HepG2 (cell line): ENCODE data around the gene IRAK4. TPM values are rescaled to one million over a fixed set of nuclear protein-coding genes. Genes with fewer than 3 reads are reported as not detected.

ENCODE experiments used
- ARID5B ChIP-seq: IDR thresholded peaks from 2 replicates; pipeline ENCODE4 v1.4.0; 2020; ENCODE audit warnings: mild to moderate bottlenecking, missing genetic modification reagents
- EED ChIP-seq: sonication (generic); formaldehyde crosslinking; IDR thresholded peaks from 2 replicates; pipeline ENCODE4 v1.5.0; 2020; ENCODE audit warnings: mild to moderate bottlenecking, missing genetic modification reagents
- EP300 ChIP-seq, 3 experiments: sonication (generic) in 1 of 3; formaldehyde crosslinking in 1 of 3; IDR thresholded peaks; 2 replicates each; pipeline versions ENCODE4 v1.5.1 to v1.6.1; 2011 to 2020; ENCODE audit warnings: low read depth in 2 of 3, low read length in 2 of 3, borderline replicate concordance in 1 of 3, improper control_type of control experiment in 1 of 3, mild to moderate bottlenecking in 1 of 3, missing genetic modification reagents in 1 of 3, moderate library complexity in 1 of 3
- GMEB1 ChIP-seq: sonication (generic); formaldehyde crosslinking; IDR thresholded peaks from 2 replicates; pipeline ENCODE4 v1.5.1; 2020; ENCODE audit warnings: missing genetic modification reagents, mild to moderate bottlenecking, borderline replicate concordance
- HOXA5 ChIP-seq: sonication (generic); formaldehyde crosslinking; IDR thresholded peaks from 2 replicates; pipeline ENCODE4 v1.4.0; 2020; ENCODE audit warnings: missing genetic modification reagents
- SNAI1 ChIP-seq: sonication (generic); formaldehyde crosslinking; IDR thresholded peaks from 2 replicates; pipeline ENCODE4 v1.5.0; 2020; ENCODE audit warnings: mild to moderate bottlenecking, missing genetic modification reagents, borderline replicate concordance
- SP2 ChIP-seq: sonication (generic); formaldehyde crosslinking; IDR thresholded peaks from 2 replicates; pipeline ENCODE4 v1.5.1; 2020; ENCODE audit warnings: mild to moderate bottlenecking, missing genetic modification reagents
- SRF ChIP-seq: IDR thresholded peaks from 2 replicates; pipeline ENCODE4 v1.6.1; 2011; ENCODE audit warnings: mild to moderate bottlenecking, low read depth, low read length, moderate library complexity
- ZNF124 ChIP-seq: sonication (generic); formaldehyde crosslinking; IDR thresholded peaks from 2 replicates; pipeline ENCODE4 v1.4.0; 2020; ENCODE audit warnings: missing genetic modification reagents
- ZNF18 ChIP-seq: sonication (generic); formaldehyde crosslinking; IDR thresholded peaks from 2 replicates; pipeline ENCODE4 v1.8.0; 2022; ENCODE audit warnings: mild to moderate bottlenecking, missing genetic modification reagents; ENCODE audit not compliant: insufficient replicate concordance
- ZNF317 ChIP-seq: sonication (generic); formaldehyde crosslinking; IDR thresholded peaks from 2 replicates; pipeline ENCODE4 v1.5.0; 2020; ENCODE audit warnings: mild to moderate bottlenecking, missing genetic modification reagents
- ZNF576 ChIP-seq: sonication (generic); formaldehyde crosslinking; IDR thresholded peaks from 2 replicates; pipeline ENCODE4 v1.4.0; 2020; ENCODE audit warnings: mild to moderate bottlenecking, missing genetic modification reagents
- ZNF720 ChIP-seq: sonication (generic); formaldehyde crosslinking; IDR thresholded peaks from 2 replicates; pipeline ENCODE4 v1.4.0; 2020; ENCODE audit warnings: missing genetic modification reagents
- ZNF737 ChIP-seq: sonication (generic); formaldehyde crosslinking; IDR thresholded peaks from 2 replicates; pipeline ENCODE4 v1.5.0; 2020; ENCODE audit warnings: missing genetic modification reagents, mild to moderate bottlenecking, borderline replicate concordance
- ZNF878 ChIP-seq: sonication (generic); formaldehyde crosslinking; IDR thresholded peaks from 2 replicates; pipeline ENCODE4 v1.8.1; 2023; ENCODE audit warnings: mild to moderate bottlenecking, missing genetic modification reagents, moderate library complexity
- ZSCAN5A ChIP-seq: sonication (generic); formaldehyde crosslinking; IDR thresholded peaks from 2 replicates; pipeline ENCODE4 v1.8.0; 2022; ENCODE audit warnings: mild to moderate bottlenecking, missing genetic modification reagents, borderline replicate concordance
- polyA plus RNA-seq, 8 experiments: library from polyadenylated mRNA; depleted of rRNA in 3 of 8; stranded (reverse) in 7 of 8; unstranded in 1 of 8; fragments of >200 nt; fragmentation: Illumina TruSeq in 4 of 8; extraction: Trizol in 4 of 8; gene quantifications; 2 replicates each; pipeline versions ENCODE4 v1.2.1 to v1.2.3, GENCODE V29; 2011 to 2016; ENCODE audit warnings: low read depth in 4 of 8, missing spikeins in 1 of 8, mixed read lengths in 1 of 8; ENCODE audit not compliant: insufficient read depth in 1 of 8
- total RNA-seq, 5 experiments: library from RNA; depleted of rRNA; stranded (reverse); fragments of >200 nt; fragmentation: Illumina TruSeq; extraction: Trizol; gene quantifications; 2 replicates each; pipeline ENCODE4 v1.2.3, GENCODE V29; 2016; ENCODE audit warnings: low read depth in 1 of 5

IRAK4 gene
- total and polyA plus RNA-seq, 2 of the 13 experiments (the other 11 are each of a cell fraction or from before 2014, with no cell fraction given), result 6.6 to 7.1 TPM

GRCh38 chr12:43758728-43759563 is at the start of gene IRAK4, which contains the start of gene PUS7L (continued):
- TF ChIP-seq EED (no peak; the same call in 1 of the 2 replicates), EP300 (IDR thresholded peaks at IDR 0.05; ENCODE audit: low read depth in 2 of 2, low read length in 2 of 2) (no peak), EP300 (CRISPR knock-in tag; IDR thresholded peaks at IDR 0.05; ENCODE audit: borderline replicate concordance) (no peak), ZNF720 (no peak), ZNF124 (CRISPR knock-in tag) (no peak), ZNF18 (peak; percentile 83), ZNF576 (CRISPR knock-in tag) (peak; percentile 98), ZSCAN5A (CRISPR knock-in tag) (no peak), ARID5B (CRISPR knock-in tag) (no peak), GMEB1 (CRISPR knock-in tag) (peak; percentile 97), ZNF317 (peak; percentile 71), ZNF878 (CRISPR knock-in tag) (0 out of 2 replicates have a peak, but pooled peaks have one; percentile 42), SRF (no peak), ZNF737 (CRISPR knock-in tag) (no peak), HOXA5 (CRISPR knock-in tag) (0 out of 2 replicates have a peak, but pooled peaks have one; percentile 46), SNAI1 (CRISPR knock-in tag) (0 out of 2 replicates have a peak, but pooled peaks have one; percentile 69), SP2 (CRISPR knock-in tag) (no peak)
